GM23338 (cell line): ENCODE measurements around the gene MYLK. TPM values are rescaled to one million over a fixed set of nuclear protein-coding genes. Genes with fewer than 3 reads are reported as not detected.

Source experiments
- ATAC-seq: fragments of 200-7000 bp; cut with Tn5 transposase; 3 replicates; pipeline ENCODE4 v1.9.1; 2020
- DNase-seq: peaks from one replicate; pipeline ENCODE4 v3.0.0-alpha.2; 2015; ENCODE audit warnings: low spot score
- H2AFZ ChIP-seq: fragments of 200-600 bp; sonication (generic); 2 replicates; pipeline ENCODE4 v1.8.0; 2016; ENCODE audit warnings: antibody characterized with exemption, mild to moderate bottlenecking, moderate library complexity
- H3F3A ChIP-seq: fragments of 200-600 bp; sonication (generic); replicated peaks from 2 replicates; pipeline ENCODE4 v1.8.0; 2017; ENCODE audit warnings: antibody characterized with exemption, mixed run types, low read depth
- H3K27ac ChIP-seq: fragments of 200-600 bp; sonication (generic); 2 replicates; pipeline ENCODE4 v1.6.1; 2016; ENCODE audit warnings: low read depth
- H3K27me3 ChIP-seq: fragments of 200-600 bp; sonication (generic); 2 replicates; pipeline ENCODE4 v1.8.0; 2016; ENCODE audit warnings: mild to moderate bottlenecking, mixed run types, moderate library complexity; ENCODE audit not compliant: insufficient read depth
- H3K36me3 ChIP-seq: fragments of 200-600 bp; sonication (generic); 2 replicates; pipeline ENCODE4 v1.8.0; 2016; ENCODE audit warnings: mild to moderate bottlenecking; ENCODE audit not compliant: insufficient read depth
- H3K4me1 ChIP-seq: fragments of 200-600 bp; sonication (generic); 2 replicates; pipeline ENCODE4 v1.8.0; 2016; ENCODE audit warnings: mild to moderate bottlenecking, moderate library complexity; ENCODE audit not compliant: insufficient read depth
- H3K4me2 ChIP-seq: fragments of 200-600 bp; sonication (generic); 2 replicates; pipeline ENCODE4 v1.7.1; 2017; ENCODE audit warnings: mixed run types
- H3K4me3 ChIP-seq: fragments of 200-600 bp; sonication (generic); 2 replicates; pipeline ENCODE4 v1.6.1; 2016; ENCODE audit warnings: mixed run types
- H3K79me2 ChIP-seq: fragments of 200-600 bp; sonication (generic); replicated peaks from 2 replicates; pipeline ENCODE4 v1.8.0; 2017; ENCODE audit warnings: mild to moderate bottlenecking; ENCODE audit not compliant: insufficient read depth
- H3K9me2 ChIP-seq: fragments of 200-600 bp; sonication (generic); 2 replicates; pipeline ENCODE4 v1.8.0; 2017; ENCODE audit not compliant: insufficient read depth
- H4K20me1 ChIP-seq: fragments of 200-600 bp; sonication (generic); replicated peaks from 2 replicates; pipeline ENCODE4 v1.8.0; 2017; ENCODE audit warnings: mild to moderate bottlenecking; ENCODE audit not compliant: insufficient read depth
- H3K27ac Mint-ChIP-seq: 2 replicates; pipeline ENCODE4 v1.8.0; 2020; ENCODE audit warnings: inconsistent platforms, mild to moderate bottlenecking, moderate library complexity, mixed read lengths
- H3K27me3 Mint-ChIP-seq: 3 replicates; pipeline ENCODE4 v1.8.0; 2022; ENCODE audit warnings: low read depth, mild to moderate bottlenecking, moderate library complexity, mixed read lengths, inconsistent platforms; ENCODE audit not compliant: insufficient read depth, poor library complexity
- H3K36me3 Mint-ChIP-seq: 3 replicates; pipeline ENCODE4 v1.8.0; 2021; ENCODE audit warnings: low read depth, mild to moderate bottlenecking, inconsistent platforms, moderate library complexity, mixed read lengths
- H3K4me1 Mint-ChIP-seq: 3 replicates; pipeline ENCODE4 v1.8.0; 2020; ENCODE audit warnings: mild to moderate bottlenecking, inconsistent platforms, mixed read lengths
- H3K4me3 Mint-ChIP-seq: 3 replicates; pipeline ENCODE4 v1.8.0; 2021; ENCODE audit warnings: moderate library complexity, mild to moderate bottlenecking, inconsistent platforms, mixed read lengths
- H3K9me3 Mint-ChIP-seq: 3 replicates; pipeline ENCODE4 v1.8.0; 2020; ENCODE audit warnings: moderate library complexity, mild to moderate bottlenecking, inconsistent platforms, mixed read lengths
- CREB1 ChIP-seq: fragments of 250-450 bp; sonication (Bioruptor Pico); IDR thresholded peaks from 2 replicates; pipeline ENCODE4 v1.5.0; 2020; ENCODE audit warnings: low read depth, mild to moderate bottlenecking, moderate library complexity
- CTCF ChIP-seq, 2 experiments: fragments of 200-600 bp in 1 of 2; sonication (generic) in 1 of 2; conservative IDR thresholded peaks; 2 replicates each; pipeline versions ENCODE4 v1.5.1 to v1.6.1; 2016 to 2017; ENCODE audit warnings: antibody characterized with exemption in 2 of 2, low read depth in 2 of 2, mild to moderate bottlenecking in 2 of 2, moderate library complexity in 1 of 2
- ETS1 ChIP-seq: IDR thresholded peaks from 2 replicates; pipeline ENCODE4 v1.6.1; 2016; ENCODE audit warnings: antibody characterized with exemption
- EZH2 ChIP-seq: fragments of 200-600 bp; sonication (generic); IDR thresholded peaks from one replicate; pipeline ENCODE4 v1.8.0; 2017; ENCODE audit warnings: antibody characterized with exemption, mild to moderate bottlenecking, low read depth; ENCODE audit not compliant: unreplicated experiment
- EZH2phosphoT487 ChIP-seq: fragments of 200-600 bp; sonication (generic); IDR thresholded peaks from one replicate; pipeline ENCODE4 v1.8.1; 2018; ENCODE audit warnings: antibody characterized with exemption; ENCODE audit not compliant: unreplicated experiment
- JUNB ChIP-seq: IDR thresholded peaks from one replicate; pipeline ENCODE4 v1.6.1; 2016; ENCODE audit warnings: antibody characterized with exemption; ENCODE audit not compliant: unreplicated experiment
- NANOG ChIP-seq: IDR thresholded peaks from 2 replicates; pipeline ENCODE4 v1.6.1; 2016; ENCODE audit warnings: antibody characterized with exemption, borderline replicate concordance
- POLR2AphosphoS5 ChIP-seq: IDR thresholded peaks from 2 replicates; pipeline ENCODE4 v1.6.1; 2016; ENCODE audit warnings: antibody characterized with exemption, low read depth
- REST ChIP-seq: IDR thresholded peaks from one replicate; pipeline ENCODE4 v1.6.1; 2018; ENCODE audit warnings: antibody characterized with exemption; ENCODE audit not compliant: unreplicated experiment
- STAT1 ChIP-seq: IDR thresholded peaks from one replicate; pipeline ENCODE4 v1.6.1; 2016; ENCODE audit warnings: antibody characterized with exemption; ENCODE audit not compliant: unreplicated experiment
- ZNF114 ChIP-seq: fragments of 250-450 bp; sonication (Bioruptor Pico); IDR thresholded peaks from 2 replicates; pipeline ENCODE4 v1.5.0; 2020; ENCODE audit warnings: mild to moderate bottlenecking, moderate library complexity
- ZNF331 ChIP-seq: fragments of 250-450 bp; sonication (Bioruptor Pico); IDR thresholded peaks from 2 replicates; pipeline ENCODE4 v1.5.0; 2020; ENCODE audit warnings: low read depth, mild to moderate bottlenecking, moderate library complexity
- ZNF462 ChIP-seq: fragments of 250-450 bp; sonication (Bioruptor Pico); IDR thresholded peaks from 2 replicates; pipeline ENCODE4 v1.5.0; 2020; ENCODE audit warnings: mild to moderate bottlenecking, moderate library complexity
- polyA plus RNA-seq: library from polyadenylated mRNA; unstranded; fragments of >200 nt; fragmentation: Nextera tagmentation; extraction: Ambion mirVana; gene quantifications from 2 replicates; pipeline ENCODE4 v1.2.1, GENCODE V29; 2016
- total RNA-seq: library from RNA; depleted of rRNA; stranded (reverse); fragments of >200 nt; shearing (Covaris generic); gene quantifications from 2 replicates; pipeline ENCODE4 v1.2.3, GENCODE V29; 2014

MYLK gene
- total and polyA plus RNA-seq, 2 experiments from 2014 or later: 11.5 to 17.9 TPM

GRCh38 chr3:123730829-123731228, 153.3 kb downstream of the MYLK start:
- DNase-seq (no peak), ATAC-seq (no peak)
- H3K9me2 ChIP-seq: no peaks in the 10 kb centered on the region
- Mint-ChIP-seq H3K27ac (no peak overlapping the region), H3K36me3 (no peaks in the 10 kb centered on the region; the same call in 2 of the 3 replicates), H3K4me3 (no peak overlapping the region), H3K27me3 (peaks cover 4% of the 10 kb centered on the region), H3K9me3 (no peaks in the 10 kb centered on the region), H3K4me1 (no peaks in the 10 kb centered on the region)
- no peaks in the 10 kb centered on the region for H3K4me1 ChIP-seq
- no peak overlapping the region for H3K4me2 ChIP-seq
- no peaks in the 10 kb centered on the region for H3F3A ChIP-seq
- H3K27me3 ChIP-seq: no peaks in the 10 kb centered on the region
- no peaks in the 10 kb centered on the region for H4K20me1 ChIP-seq
- no peak for TF ChIP-seq JUNB
- no peak for TF ChIP-seq ZNF331 (CRISPR knock-in tag)
- TF ChIP-seq ZNF462 (CRISPR knock-in tag): no peak
- TF ChIP-seq NANOG: no peak
- TF ChIP-seq STAT1: no peak
- TF ChIP-seq ZNF114 (CRISPR knock-in tag): no peak
- TF ChIP-seq EZH2: no peak
- TF ChIP-seq REST: no peak
- TF ChIP-seq EZH2phosphoT487: no peak
- TF ChIP-seq POLR2AphosphoS5: no peak
- no peak for TF ChIP-seq CREB1 (CRISPR knock-in tag)
- no peak for TF ChIP-seq ETS1
- no peak for TF ChIP-seq CTCF (conservative IDR thresholded peaks at IDR 0.05; ENCODE audit: low read depth in 2 of 2)
- no peak overlapping the region for H2AFZ ChIP-seq
- H3K79me2 ChIP-seq: no peaks in the 10 kb centered on the region
- H3K27ac ChIP-seq: no peak overlapping the region
- H3K36me3 ChIP-seq: no peaks in the 10 kb centered on the region
- H3K4me3 ChIP-seq: no peak overlapping the region
